HG03354 (cell line): ENCODE data around the gene PRDM7.
"Not testable (repeated sequence)": the region's sequence is repeated elsewhere in the genome, so short reads cannot be mapped to it uniquely, and the experiment has no call there.

Source experiments
- ATAC-seq: cut with Tn5 transposase; IDR thresholded peaks from one replicate; pipeline ENCODE4 v1.9.1; 2021; ENCODE audit warnings: mild to moderate bottlenecking; ENCODE audit not compliant: unreplicated experiment, poor library complexity, severe bottlenecking

PRDM7 gene

DNA sequence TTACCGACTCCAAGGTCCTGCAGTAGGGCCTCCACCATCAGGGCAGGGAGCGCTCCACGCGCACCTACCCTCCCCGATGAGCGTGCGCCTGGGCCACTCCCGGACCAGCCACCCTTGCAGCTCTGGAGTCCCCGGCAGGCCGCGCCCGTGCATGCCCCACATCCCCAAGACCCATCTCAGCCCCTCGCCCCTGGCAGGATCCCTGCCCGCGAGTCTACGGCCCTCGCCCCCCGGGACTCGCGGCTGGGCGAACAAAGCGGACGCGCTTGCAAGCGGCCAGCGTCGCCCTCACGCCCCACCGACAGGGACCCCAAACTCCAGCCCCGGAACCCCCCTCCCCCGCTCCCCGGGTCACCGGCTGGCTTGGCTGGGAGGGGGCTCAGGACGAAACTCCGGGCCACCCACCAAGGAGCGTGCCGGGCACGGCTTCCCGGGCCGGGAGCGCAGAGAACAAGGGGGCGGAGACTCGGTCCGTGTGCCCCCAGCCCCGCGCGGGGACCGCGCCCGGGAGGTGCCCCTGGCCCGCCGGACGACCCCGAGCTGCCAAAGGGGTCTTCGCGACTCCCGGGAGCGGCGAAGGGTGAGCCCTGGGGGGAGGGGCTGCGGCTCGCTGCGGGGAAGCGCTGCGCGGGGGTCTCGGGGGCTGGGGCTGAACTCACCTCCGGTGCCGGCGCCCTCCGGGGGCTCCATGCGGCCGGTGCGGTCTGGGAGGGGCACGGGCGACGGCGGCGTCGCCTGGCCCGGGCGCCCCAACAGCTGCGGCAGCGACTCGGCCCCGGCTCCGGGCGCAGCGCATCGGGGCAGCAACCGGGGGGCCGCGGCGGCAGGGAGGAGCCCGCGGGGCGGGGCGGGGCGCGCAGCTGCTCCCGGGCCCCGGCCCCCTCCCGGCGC lies 58.2 kb downstream of the PRDM7 start, which contains the start of gene DBNDD1:
Gene DBNDD1 (minus strand): TSS at position 805 of the 891 bp plus-strand sequence. CDS start 115 bp downstream, at position 690.
- no peak for ATAC-seq

DNA sequence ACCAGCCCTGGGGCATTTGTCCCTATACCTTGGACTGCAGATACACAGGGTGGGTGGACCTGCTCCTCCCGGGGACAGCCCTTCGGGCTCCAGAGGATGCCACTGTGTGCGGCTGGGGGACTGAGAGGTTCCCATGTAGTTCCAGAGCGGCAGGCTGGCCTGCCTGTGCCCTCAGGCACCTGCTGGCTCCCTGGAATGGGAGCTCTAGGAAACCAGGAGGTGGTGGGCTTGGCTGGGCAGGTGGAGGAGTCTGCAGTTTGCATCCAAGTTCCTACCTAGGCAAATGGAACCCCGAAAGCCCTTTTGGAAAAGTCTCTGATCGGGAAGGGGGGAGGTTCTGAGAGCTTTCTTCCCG lies 58.9 kb downstream of the PRDM7 start:
- ATAC-seq: no peak

DNA sequence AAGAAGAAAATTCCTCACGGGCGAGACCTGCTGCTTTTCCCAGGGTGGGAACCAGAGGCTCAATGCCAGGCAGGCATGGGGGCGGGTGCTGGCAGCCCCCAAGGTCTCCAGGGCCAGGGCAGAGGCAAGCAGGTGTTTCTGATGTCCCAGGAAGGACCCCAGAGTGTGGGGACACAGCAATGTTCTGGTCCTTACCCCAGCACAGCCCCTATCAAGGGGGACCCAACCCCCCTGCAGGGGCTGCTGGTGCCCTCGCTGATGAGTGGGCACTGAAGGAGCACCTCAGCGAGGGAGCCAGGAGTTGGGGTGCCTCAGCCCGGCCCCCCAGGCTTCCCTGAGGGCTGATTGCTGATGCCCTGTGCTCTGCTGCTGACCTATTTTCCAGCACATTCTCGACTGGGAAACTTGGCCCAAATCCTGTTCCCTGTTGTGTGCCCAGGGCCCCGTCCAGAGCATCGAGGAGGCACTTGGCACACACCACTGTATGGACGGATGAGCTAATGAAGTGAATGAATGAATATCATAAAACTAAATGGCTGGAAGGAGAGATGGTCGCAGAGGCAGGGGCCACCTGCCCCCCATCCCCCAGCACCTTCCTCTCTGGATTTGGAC lies 60.7 kb downstream of the PRDM7 start:
- ATAC-seq: no peak

DNA sequence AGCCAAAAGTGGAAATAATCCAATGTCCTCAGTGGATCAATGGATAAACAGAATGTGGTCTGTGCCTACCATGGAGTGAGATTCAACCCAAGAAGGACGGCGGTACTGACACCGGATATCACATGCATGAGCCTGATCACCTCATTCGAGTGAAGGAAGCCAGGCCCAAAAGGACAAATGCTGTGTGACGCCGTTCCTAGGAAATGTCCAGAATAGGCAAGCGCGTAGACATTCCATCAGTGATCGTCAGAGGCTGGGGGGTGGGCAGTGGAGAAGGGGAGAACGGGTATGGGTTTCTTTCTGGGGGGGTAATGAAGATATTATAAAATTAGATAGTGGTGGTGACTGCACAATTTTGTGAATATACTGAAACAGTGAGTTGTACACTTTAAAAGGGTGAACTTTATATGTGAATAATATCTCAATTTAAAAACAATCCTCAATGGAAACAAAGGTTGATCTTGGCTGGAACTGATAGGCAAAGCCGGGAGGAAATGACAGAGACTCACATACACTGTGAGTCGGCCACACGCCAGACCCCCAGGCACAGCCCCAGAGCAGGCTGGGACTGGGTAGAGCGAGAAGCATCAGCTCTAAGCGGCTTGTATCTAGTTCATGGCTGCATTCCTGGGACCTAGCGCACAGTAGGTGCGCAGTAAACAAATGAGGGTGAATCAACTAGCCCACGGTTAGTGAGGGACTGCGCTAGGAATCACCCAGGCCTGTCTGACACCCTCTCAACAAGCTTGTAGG lies 61.4 kb downstream of the PRDM7 start:
- ATAC-seq: no peak

DNA sequence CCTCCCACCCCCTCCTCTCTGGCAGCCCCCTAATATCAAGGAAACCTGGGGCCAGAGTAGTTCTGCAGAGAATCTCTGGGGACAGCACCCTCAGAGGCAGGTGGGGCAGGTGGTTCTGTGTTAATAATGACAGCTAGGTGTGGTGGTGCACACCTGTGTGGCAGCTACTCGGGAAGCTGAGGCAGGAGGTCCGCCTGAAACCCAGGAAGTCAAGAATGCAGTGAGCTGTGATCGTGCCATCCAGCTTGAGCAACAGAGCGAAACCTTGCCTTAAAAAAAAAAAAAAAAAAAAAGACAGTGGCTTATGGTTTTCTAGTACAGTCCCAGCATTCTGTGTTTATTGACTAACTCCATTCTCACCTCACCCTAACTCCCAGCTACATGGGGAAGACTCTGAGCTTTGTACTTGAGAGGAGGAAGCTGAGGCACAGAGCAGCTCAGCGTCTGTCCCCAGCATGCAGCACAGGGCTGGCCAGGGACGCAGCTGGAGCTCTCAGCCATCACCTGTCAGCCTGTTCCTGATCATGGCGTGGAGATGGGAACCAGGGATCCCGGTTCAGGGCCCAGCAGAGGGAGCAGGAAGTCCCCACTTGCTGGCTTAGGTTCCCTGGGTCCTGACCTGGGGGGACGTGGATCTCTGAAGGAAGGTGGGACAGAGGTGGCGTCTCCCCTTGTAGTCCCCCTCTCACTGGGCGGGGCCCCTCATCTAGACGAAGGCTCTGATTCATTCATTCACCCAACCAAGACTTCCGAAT lies 64.0 kb downstream of the PRDM7 start:
- no peak for ATAC-seq

DNA sequence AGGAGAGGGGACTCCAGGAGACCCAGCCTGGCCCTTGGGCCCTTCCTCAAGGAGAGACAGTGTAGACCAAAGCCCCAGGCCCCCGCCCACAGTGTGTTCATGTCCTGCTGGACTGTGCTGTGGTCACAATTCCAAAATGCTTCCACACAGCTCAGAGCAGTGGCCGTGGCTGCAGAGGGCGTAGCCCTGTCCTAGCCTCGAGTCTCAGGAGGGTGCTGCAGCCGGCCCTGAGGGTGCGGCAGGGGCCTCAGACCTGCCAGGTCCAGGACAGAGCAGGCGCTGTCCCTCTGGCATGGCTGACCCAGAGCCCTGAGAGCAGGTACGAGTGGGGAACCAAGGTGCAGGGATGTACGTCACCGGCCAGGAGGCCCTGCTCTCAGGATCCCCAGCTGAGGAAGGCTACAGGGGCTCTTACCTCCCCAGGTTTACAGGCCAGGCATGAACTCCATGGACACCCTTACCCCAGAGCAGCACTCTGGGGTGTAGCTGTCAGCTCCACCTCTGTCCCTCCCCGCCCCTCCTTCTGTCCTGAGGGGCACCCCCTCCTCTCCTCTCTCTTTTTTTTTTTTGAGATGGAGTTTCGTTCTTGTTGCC lies 65.1 kb downstream of the PRDM7 start:
- no peak for ATAC-seq

DNA sequence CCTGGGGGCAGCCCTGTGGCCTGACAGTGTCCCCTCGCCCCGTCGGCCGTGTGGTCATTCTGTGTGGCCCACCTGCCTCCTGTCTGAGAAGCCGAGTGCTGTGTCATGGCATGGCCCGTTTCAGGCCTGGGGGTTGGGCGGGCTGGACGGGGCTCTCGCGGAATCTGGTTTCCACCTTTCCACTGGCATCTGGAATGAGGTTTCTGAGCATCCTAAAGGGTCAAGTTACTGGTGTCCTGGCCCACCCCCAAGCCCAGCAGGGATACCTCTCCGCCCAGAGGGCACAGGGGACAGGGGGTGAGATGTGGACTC lies 65.7 kb downstream of the PRDM7 start:
- ATAC-seq: no peak

DNA sequence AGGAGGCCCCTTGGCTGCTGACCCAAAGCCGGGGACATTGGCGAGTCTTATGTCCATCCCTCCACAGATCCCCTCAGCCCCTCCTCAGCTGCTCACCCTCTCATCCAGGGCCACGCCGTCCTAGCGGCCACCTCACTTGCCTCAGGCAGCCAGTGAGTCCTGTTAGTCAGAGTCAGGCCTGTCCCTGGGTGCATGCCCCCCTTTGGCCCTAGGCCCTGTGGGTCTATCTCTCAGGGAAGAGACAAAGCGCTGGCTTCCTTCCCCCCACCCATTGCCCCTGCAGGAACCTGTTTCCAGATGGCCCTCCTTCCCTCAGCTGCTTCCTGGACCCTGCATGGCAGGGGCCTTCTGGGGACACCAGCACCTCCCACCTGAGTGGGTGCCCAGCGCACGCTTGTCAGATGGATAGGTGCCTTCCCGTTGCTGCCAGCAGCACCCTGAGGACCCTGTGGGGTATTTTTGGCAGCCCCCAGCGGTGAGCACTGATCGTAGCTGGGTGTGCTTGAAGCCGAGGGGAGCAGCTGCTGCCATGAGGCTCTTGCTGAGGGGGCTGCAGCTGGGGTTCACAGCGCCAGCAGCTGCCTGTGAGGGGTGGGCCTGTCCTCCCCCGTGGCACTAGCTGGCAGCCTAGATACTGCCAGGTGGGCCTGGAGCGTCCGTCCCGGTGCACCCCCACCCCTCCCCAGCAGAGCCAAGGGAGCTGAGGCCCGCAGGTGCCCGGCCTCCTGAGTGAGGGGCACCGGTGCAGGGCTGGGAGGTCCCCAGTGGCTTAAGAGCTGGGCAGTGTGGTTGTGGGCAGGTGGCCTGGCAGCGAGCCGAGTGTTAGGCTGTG lies 66.2 kb downstream of the PRDM7 start:
- ATAC-seq: no peak

DNA sequence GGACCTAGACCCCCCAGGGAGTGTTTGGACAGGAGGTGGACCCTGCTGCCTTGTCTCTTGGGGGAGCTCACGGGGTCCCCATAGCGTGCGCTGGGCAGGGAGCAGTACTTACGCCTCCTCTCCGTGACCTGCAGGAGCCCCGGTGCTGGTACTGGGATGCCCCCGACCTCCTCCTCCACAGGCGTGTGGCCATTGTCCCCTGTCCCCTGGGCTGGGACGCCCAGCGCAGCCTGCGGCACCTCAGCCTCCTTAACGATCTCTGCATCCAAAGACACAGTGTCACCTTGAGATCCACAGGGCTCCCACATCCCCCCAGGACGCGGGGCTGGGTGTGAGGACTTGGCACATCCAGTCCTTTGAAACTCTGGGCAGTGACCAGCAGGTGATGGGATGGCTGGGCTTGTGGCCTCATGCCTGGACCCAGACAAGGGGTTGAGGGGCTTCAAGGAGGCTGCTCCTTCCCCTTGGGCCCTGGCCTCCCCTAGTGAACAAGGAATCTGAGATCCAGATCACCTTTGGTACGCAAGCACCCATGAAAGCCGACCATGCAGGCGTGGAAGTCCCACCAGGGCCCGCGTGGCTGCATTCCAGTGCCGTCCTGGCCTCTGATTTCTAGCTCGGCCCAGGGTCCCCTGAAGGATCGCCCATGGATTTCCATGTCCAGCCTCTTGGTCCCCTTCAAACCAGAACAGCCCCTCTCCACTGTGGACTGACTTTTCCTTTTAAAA lies 67.8 kb downstream of the PRDM7 start:
- ATAC-seq: no peak

DNA sequence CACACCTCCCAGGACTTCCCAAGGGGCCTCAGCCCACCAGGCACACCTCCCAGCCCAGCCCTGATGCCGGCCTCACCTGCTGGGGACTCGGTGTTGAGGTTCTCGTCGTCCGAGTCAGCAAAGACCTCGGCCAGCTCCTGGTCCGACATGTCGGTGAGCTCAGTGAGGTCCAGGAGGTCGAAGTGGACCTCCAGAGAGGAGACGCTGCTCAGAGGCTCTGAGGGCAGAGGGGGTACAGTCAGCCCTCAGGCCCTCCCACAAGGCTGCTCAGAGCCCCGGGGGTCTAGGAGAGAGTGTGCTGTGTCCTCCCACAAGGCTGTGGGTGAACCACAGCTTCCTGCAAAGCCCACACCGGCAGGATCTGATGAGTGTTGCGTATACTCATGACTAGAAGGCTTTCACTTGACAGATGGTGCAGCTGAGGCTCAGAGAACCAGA lies 68.4 kb downstream of the PRDM7 start:
- ATAC-seq: peak; percentile 73

DNA sequence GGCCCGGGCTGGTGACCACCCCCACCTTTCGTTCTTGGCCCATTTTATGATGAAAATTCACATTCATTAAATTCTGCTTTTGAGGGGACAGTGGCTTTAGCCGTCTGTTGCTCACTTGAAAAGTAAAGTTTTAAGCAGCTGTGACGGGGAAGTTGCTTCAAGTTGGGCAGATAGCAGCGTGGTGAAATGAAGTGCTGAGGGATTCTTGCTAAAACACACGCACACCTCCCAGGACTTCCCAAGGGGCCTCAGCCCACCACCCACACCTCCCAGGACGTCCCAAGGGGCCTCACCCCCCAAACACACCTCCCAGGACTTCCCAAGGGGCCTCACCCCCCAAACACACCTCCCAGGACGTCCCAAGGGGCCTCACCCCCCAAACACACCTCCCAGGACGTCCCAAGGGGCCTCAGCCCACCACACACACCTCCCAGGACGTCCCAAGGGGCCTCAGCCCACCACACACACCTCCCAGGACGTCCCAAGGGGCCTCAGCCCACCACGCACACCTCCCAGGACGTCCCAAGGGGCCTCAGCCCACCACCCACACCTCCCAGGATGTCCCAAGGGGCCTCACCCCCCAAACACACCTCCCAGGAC lies 69.4 kb downstream of the PRDM7 start:
- ATAC-seq: not testable (repeated sequence)

DNA sequence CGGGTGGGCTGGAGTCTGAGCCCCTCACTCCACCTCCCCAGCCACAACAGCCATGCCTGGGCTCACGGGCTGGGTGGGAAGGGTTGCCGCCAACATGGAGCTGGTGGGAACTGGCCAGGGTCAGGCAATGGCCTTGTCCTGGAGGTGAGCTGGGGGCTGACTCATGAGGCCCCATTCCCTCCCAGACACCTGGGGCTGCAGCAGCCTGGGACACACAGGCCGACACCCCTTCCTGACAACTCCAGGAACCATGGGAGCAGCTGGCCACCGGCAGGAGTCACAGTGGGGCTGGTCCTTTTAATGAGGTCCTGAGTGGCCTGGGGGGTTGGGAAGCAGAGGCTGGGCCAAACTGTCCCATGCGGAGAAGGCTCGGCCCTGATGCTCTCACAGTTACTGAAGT lies 70.1 kb downstream of the PRDM7 start:
- ATAC-seq: no peak
